ENCODE measurements around the gene CIRBP.

DNA sequence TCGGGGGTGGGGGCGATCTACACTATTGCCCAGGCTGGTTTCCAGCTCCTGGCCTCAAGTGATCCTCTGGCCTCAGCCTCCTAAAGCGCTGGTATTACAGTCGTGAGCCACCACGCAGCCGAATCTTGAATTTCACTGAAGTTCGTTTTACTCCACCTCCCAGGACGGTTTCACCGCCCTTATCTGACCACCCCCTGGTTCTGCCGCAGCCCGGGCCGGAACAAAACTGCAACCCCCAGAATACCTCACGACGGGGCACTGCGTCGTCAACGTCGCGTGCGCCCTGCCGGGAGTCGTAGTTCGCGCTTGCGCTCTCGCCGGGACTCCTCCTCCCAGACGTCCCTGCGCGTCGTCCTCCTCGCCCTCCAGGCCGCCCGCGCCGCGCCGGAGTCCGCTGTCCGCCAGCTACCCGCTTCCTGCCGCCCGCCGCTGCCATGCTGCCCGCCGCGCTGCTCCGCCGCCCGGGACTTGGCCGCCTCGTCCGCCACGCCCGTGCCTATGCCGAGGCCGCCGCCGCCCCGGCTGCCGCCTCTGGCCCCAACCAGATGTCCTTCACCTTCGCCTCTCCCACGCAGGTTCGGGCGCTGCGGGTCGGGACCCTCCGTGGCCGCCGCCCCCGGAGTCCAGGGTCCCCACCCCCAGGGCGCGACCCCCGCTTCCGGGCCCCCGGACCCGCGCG, 27.6 kb upstream of the CIRBP start, which contains the start of gene ATP5F1D:
- TF ChIP-seq, protein P1, sequence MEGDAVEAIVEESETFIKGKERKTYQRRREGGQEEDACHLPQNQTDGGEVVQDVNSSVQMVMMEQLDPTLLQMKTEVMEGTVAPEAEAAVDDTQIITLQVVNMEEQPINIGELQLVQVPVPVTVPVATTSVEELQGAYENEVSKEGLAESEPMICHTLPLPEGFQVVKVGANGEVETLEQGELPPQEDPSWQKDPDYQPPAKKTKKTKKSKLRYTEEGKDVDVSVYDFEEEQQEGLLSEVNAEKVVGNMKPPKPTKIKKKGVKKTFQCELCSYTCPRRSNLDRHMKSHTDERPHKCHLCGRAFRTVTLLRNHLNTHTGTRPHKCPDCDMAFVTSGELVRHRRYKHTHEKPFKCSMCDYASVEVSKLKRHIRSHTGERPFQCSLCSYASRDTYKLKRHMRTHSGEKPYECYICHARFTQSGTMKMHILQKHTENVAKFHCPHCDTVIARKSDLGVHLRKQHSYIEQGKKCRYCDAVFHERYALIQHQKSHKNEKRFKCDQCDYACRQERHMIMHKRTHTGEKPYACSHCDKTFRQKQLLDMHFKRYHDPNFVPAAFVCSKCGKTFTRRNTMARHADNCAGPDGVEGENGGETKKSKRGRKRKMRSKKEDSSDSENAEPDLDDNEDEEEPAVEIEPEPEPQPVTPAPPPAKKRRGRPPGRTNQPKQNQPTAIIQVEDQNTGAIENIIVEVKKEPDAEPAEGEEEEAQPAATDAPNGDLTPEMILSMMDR (IDR thresholded peaks at IDR 0.05): peak in 1 of 6 experiments; percentile 6
- peak; percentile 75 to 76 for TF ChIP-seq POLR2A (IDR thresholded peaks at IDR 0.05)

Measured in Peyer's patch (tissue), 4 donors.